Measurements from ENCODE around the gene GARIN3.

The GARIN3 gene

DNA sequence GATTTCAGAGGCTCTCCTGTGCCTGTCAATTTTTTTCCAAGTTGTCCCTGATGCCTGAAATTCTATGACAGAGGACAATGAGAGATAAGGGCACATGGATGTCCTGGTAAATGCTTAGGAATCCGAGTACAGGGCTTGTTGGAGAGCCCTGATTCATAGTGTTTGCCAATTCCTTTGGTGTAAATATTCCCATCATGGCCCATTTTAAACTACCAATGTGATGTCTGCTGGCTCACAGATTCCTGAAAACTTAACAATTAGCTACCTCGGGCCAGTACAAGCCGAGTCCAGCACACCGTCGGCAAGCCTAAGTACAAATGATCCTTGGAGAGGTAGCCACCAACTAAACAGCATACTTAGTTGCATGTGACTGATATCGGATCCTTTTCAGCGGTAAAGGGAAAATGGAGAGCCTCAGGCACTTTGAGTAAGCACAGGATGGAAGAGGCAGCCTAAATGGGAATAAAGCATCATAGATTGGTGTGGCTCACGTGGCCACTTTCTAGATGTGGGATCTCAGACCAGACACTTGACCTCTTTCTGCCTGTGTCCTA is 18.1 kb upstream of the GARIN3 start:
- no peak for DNase-seq

DNA sequence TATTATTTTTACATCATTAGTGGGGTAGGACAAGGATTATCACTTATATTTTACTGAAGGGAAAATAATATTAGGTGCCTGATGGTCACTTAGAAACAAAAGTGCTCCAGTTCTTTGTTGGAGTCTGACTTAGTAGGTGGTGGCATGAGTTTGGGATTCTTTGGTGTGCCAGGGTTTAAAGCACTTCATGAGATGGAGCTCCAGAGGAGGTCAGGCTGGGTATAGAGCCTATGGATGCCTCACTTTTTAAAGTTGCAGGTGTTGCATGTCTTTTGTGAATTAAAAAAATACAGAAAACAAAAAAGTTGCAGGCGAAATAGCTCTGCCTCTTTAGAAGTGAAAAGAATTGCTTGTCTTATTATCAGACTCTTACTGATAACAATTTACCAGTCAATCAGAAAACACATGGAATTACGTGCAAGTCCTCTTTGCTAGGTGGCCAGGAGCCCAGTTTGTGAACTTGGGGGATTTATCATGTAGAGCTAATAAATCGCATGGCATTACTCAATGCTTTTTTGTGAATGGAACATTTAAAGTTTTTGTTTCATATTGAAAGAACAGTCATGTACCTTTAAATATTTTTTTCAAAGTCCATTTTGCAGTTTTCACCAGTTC is 16.2 kb upstream of the GARIN3 start:
- DNase-seq = no peak

DNA sequence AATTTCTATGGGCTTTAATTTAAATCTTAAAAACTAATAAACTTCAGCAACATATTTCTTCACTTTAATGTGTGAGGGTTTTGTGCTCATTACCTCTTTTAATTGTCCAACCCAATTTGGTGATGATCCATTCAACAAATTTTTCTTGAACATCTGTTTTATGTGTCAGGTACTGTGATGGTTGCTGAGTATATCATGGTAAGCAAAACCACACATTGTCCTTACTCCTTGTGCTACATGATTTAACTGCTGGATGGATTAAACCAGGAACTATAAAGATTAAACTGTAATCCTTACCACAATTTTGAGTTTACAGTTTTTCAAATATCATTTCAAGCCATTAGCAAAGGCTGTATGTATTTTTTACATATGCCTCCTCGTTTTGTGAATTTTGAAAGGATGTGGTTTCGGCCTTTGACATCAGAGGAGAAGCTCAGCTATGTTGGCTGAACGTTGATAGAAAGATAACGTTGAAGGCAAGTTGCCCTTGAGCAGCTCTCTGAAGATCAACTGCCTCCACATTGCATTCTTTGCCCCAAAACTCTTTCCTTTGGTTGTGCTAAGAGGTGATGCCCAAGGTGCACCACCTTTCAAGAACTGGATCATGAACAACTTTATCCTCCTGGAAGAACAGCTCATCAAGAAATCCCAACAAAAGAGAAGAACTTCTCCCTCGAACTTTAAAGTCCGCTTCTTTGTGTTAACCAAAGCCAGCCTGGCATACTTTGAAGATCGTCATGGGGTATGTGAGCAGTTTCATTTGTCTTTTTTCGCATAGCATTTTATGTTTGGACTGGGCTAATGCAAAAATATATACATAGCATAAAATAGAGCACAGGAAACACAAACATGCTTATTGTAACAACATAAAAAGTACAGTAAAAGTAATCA is 14.6 kb upstream of the GARIN3 start, which contains the start of gene ITK:
Gene ITK (plus strand): TSS at position 467 of the 891 bp plus-strand sequence. CDS start 138 bp downstream, at position 605.
- peak in 1 of 2 experiments; percentile 42 for DNase-seq

GRCh38 chr5:157178966-157179365 is 12.9 kb upstream of the GARIN3 start:
- DNase-seq = no peak

DNA sequence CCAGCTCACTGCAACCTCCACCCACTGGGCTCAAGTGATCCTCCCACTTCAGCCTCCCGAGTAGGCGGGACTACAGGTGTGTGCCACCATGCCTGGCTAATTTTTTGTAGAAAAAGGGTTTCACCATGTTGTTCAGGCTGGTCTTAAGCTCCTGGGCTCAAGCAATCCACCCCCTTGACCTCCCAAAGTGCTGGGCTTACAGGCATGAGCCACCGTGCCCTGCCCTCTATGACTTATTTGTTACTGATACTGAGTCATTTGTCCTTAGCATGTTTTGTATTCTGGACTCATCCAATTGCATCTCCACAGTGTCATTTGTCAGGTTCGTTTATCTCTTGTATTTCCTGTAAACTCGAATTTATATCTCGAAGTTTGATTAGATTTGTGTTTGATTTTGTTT is 11.9 kb upstream of the GARIN3 start:
- DNase-seq = peak in 1 of 2 experiments; percentile 45

DNA sequence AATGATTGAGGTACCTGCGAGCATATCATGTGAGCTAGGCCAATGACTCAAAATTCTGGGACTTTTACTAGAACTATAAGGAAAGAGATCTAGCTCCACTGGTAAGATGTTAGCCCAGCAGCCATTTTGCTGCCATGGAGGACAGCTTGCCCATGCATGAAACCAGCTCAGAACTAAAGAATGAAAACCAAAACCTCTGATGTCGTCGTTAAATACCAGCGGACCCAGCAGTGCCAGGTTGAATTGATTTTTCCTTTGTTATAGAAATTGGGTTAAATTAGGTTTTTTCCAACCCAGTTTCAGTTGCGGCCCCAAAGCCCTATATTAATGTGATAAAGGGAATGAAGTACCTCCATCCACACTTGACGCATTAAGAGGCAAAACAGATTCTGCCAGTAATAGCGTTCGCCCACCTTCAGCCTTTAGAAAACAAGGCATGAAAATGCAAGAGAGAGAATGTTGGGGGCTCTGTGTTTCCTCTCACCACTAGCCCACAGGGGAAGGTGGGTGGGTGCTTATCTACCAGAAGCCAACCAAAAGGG is 9.1 kb upstream of the GARIN3 start:
- no peak for DNase-seq

- peak; percentile 77 to 95 for DNase-seq
These were observed 6.3 kb upstream of the GARIN3 start for GRCh38 chr5:157172403-157172802.

DNA sequence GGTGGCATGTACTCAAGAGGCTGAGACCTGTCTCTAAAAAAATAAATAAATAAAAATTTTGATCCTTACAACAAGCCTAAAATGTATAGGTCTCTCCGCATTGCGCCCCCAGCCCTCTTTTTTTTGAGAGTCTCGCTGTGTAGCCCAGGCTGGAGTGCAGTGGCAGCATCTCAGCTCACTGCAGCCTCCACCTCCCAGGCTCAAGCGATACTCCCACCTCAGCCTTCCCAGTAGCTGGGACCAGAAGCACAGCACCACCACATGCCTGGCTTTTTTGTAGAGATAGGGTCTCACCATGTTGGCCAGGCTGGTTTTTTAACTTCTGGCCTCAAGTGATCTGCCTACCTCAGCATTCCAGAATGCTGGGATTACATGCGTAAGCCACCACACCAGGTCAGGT is 2.2 kb upstream of the GARIN3 start:
- no peak for DNase-seq

DNA sequence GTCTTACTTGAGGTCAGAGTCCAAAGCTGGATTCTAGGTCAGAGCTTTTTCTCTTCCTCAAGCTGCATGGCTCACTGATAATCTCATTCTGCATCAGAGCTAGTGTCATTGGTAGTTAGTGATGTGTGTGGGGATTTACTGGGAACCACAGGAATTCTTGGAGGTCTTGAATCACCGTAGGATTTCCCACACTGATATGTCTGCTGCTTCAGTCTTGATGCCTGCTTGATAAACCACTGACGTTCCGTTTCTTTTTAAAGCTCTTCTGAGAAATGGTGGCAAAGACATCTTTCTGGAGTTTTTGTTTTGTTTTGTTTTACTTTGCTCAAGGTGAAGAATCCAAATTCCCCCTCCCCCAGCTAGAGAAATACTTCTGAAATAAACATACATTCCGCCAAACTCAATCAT is 1.2 kb upstream of the GARIN3 start:
- no peak for DNase-seq

GRCh38 chr5:157165668-157166067 is 396 bp downstream of the GARIN3 start:
- DNase-seq = no peak

DNA sequence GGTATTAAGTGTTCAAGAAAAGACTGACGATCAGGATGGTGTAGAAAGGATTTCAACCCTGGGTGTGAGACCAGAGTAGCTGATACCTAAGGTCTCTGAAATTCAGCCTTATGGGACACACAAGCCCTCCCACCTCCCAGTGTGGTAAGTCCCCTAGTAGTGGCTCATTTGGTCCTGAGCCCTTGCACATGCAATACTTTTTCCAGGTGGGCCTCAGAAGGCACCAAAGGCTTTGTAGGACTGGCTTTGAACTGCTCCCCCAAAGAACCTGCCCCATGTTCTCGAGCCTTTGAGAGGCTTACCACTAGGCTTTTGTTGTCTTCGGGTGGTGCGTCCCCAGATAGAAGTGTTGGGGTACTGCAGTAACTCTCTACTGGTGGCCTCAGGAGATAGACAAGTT is 803 bp downstream of the GARIN3 start:
- no peak for DNase-seq

- no peak for DNase-seq
These were observed 1.5 kb downstream of the GARIN3 start for GRCh38 chr5:157164521-157164920.

GRCh38 chr5:157162919-157163510 is 3.0 kb downstream of the GARIN3 start:
- no peak for DNase-seq

GRCh38 chr5:157161996-157162395 is 4.1 kb downstream of the GARIN3 start:
- DNase-seq = no peak

DNA sequence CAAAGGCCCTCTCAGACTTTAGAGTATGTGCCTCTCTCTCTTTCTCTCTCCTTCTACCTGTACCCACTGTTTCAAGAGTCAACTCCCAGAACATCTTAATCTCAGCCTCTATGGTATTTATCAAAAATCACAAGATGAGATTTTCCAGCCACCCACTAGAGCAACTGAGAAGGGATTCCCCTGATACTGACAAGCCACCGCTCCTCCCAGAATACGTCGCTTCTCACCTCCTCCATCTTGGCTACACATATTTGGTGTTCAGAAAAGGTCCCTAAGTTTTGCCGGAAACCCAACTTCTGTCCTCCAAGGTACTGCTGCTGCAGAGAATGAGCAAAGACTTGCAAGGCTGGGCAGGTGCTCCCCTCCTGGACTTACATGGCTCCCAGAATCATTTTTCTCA is 6.1 kb downstream of the GARIN3 start:
- peak in 1 of 2 experiments; percentile 52 for DNase-seq

- peak in 1 of 2 experiments; percentile 48 for DNase-seq
These were observed 6.8 kb downstream of the GARIN3 start for GRCh38 chr5:157159209-157159751.

- no peak for DNase-seq
These were observed 8.7 kb downstream of the GARIN3 start for GRCh38 chr5:157157293-157157891.

DNA sequence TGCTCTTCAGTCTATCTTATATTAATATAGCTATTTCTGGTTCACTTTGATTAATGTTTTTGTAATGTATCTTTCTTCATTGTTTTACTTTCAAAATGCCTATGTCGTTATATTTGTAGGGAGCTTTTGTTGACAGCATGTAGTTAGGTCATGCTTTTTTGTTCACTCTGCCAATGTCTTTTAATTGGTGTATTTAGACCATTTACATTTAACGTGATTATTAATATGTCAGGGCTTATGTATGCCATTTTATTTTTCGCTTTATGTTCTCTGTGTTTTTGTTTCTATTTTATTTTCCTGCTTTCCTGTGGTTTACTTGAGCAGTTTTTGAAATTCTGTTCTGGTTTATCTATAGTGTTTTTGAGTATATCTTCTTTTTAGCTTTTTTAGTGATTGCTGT is 10.8 kb downstream of the GARIN3 start:
- no peak for DNase-seq

- no peak for DNase-seq
These were observed 15.1 kb downstream of the GARIN3 start for GRCh38 chr5:157150995-157151394.

GRCh38 chr5:157148734-157149615 is 17.1 kb downstream of the GARIN3 start:
- peak; percentile 69 to 77 for DNase-seq
